Fibroblast of lung (primary cell): ENCODE data around the gene MTOR.

Source experiments
- CTCF ChIP-seq, 2 donors: IDR thresholded peaks in 1 of 2; conservative IDR thresholded peaks in 1 of 2; 1 replicate in 1 of 2; 2 replicates in 1 of 2; pipeline ENCODE4 v1.5.1; 2011 to 2012; ENCODE audit warnings: low read length in 2 of 2, control low read depth in 1 of 2, inconsistent platforms in 1 of 2, low read depth in 1 of 2, mild to moderate bottlenecking in 1 of 2
- EZH2 ChIP-seq: IDR thresholded peaks from 2 replicates; pipeline ENCODE4 v1.5.1; 2012; ENCODE audit warnings: low read length, control low read depth, mild to moderate bottlenecking; ENCODE audit errors: missing control alignments

- TF ChIP-seq CTCF (conservative IDR thresholded peaks at IDR 0.05 in 1 of 2, IDR thresholded peaks at IDR 0.05 in 1 of 2; ENCODE audit: low read depth in 1 of 2, low read length in 2 of 2), result no peak
- TF ChIP-seq EZH2, result no peak
Observed at GRCh38 chr1:11204396-11205190, 57.8 kb downstream of the MTOR start.
